ENCODE measurements around the gene OTOF.

DNA sequence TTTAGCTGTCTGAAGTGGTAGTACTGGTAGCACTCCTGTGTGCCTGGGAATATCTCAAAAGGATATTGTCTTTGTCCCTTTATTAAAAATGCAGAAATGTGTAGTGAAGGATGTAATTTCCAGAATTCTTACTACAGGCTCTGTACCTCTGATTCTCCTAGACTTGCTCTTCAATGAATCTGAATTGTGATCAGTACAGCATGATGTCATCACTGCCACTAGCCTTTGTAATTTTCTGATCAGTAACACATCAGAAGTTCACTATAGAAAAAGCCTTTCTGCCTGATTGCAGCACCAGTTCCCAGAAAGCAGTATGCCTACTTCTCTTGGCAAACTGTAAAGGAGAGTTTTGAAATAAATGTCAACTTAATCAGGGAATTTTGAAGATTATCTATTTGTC lies 29.2 kb upstream of the OTOF start:
- TF ChIP-seq CTCF (conservative IDR thresholded peaks at IDR 0.05 in 1 of 2, IDR thresholded peaks at IDR 0.05 in 1 of 2; ENCODE audit: low read depth in 1 of 2, low read length in 2 of 2) (no peak), EZH2 (IDR thresholded peaks at IDR 0.05; ENCODE audit: low read length, missing control alignments) (no peak)
